Neural crest cell (in vitro differentiated cells): Measurements from ENCODE around the gene S100A6. TPM values are rescaled to one million over a fixed set of nuclear protein-coding genes. Genes with fewer than 3 reads are reported as not detected.
"Not testable (repeated sequence)": the region's sequence is repeated elsewhere in the genome, so short reads cannot be mapped to it uniquely, and the experiment has no call there.

Source experiments
- DNase-seq: peaks from one replicate; pipeline ENCODE4 v3.0.0; 2021; ENCODE audit warnings: low read depth, mixed read lengths, low spot score
- H3K27ac Mint-ChIP-seq: one replicate; pipeline ENCODE4 v1.8.0; 2021; ENCODE audit warnings: mild to moderate bottlenecking, mixed read lengths; ENCODE audit not compliant: unreplicated experiment
- H3K27me3 Mint-ChIP-seq: 2 replicates; pipeline ENCODE4 v1.8.0; 2021; ENCODE audit warnings: low read depth, mild to moderate bottlenecking, mixed read lengths
- H3K36me3 Mint-ChIP-seq: 2 replicates; pipeline ENCODE4 v1.8.0; 2021; ENCODE audit warnings: low read depth, mild to moderate bottlenecking, mixed read lengths
- H3K4me1 Mint-ChIP-seq: 2 replicates; pipeline ENCODE4 v1.8.0; 2021; ENCODE audit warnings: mixed read lengths
- H3K4me3 Mint-ChIP-seq: one replicate; pipeline ENCODE4 v1.8.0; 2021; ENCODE audit warnings: mild to moderate bottlenecking, mixed read lengths
- H3K9me3 Mint-ChIP-seq: 2 replicates; pipeline ENCODE4 v1.8.0; 2021; ENCODE audit warnings: mixed read lengths
- CTCF ChIP-seq: fragments of 200-600 bp; sonication (generic); conservative IDR thresholded peaks from 2 replicates; pipeline ENCODE4 v1.5.0; 2021; ENCODE audit warnings: antibody characterized with exemption, mild to moderate bottlenecking
- total RNA-seq: library from RNA; stranded (reverse); gene quantifications from 2 replicates; pipeline ENCODE4 v1.2.1, GENCODE V29; 2021

Gene S100A6
- total RNA-seq, 1 donor from 2014 or later: not detected

- H3K36me3 Mint-ChIP-seq: no peaks in the 10 kb centered on the region
- H3K4me3 Mint-ChIP-seq: no peak overlapping the region
- H3K4me1 Mint-ChIP-seq: peaks cover 12% of the 10 kb centered on the region
- H3K9me3 Mint-ChIP-seq: no peaks in the 10 kb centered on the region
- no peak for TF ChIP-seq CTCF
- no peak overlapping the region for H3K27ac Mint-ChIP-seq
- H3K27me3 Mint-ChIP-seq: no peaks in the 10 kb centered on the region
- no peak for DNase-seq
These were observed 42.7 kb upstream of the S100A6 start for GRCh38 chr1:153578490-153578889.

GRCh38 chr1:153577624-153578051, 41.8 kb upstream of the S100A6 start:
- no peak overlapping the region for H3K27ac Mint-ChIP-seq
- no peak for DNase-seq
- H3K27me3 Mint-ChIP-seq: no peaks in the 10 kb centered on the region
- no peaks in the 10 kb centered on the region for H3K36me3 Mint-ChIP-seq
- H3K9me3 Mint-ChIP-seq: no peaks in the 10 kb centered on the region
- no peak for TF ChIP-seq CTCF
- H3K4me1 Mint-ChIP-seq: peaks cover 17% of the 10 kb centered on the region
- H3K4me3 Mint-ChIP-seq: no peak overlapping the region

DNA sequence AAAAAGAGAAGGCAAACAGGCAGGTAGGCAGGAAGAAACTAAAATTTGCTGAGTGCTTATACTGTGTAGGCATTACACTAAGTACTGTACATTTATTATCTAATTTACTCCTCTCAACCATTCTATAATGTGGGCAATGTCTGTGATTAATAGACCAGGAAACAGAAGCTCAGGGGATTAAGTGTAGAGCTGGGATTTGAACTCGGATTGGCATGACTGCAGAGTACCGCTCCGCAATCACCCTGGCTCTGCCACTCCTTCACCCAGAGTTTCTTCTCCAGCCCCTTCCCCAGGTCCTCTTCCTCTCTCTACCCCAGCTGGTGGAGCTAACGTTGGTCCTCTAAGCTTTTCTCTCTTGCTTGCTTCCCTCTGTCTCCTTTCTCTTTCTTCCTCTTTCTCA, 41.3 kb upstream of the S100A6 start:
- Mint-ChIP-seq H3K9me3 (no peaks in the 10 kb centered on the region), H3K27me3 (no peaks in the 10 kb centered on the region), H3K27ac (no peak overlapping the region), H3K4me3 (no peak overlapping the region), H3K36me3 (no peaks in the 10 kb centered on the region), H3K4me1 (peaks cover 19% of the 10 kb centered on the region)
- no peak for DNase-seq
- no peak for TF ChIP-seq CTCF

- peaks cover 26% of the 10 kb centered on the region for H3K4me1 Mint-ChIP-seq
- not testable (repeated sequence) for H3K9me3 Mint-ChIP-seq, H3K4me3 Mint-ChIP-seq, H3K27ac Mint-ChIP-seq, DNase-seq, H3K27me3 Mint-ChIP-seq, H3K36me3 Mint-ChIP-seq
These were observed 39.7 kb upstream of the S100A6 start for GRCh38 chr1:153575497-153575896.

DNA sequence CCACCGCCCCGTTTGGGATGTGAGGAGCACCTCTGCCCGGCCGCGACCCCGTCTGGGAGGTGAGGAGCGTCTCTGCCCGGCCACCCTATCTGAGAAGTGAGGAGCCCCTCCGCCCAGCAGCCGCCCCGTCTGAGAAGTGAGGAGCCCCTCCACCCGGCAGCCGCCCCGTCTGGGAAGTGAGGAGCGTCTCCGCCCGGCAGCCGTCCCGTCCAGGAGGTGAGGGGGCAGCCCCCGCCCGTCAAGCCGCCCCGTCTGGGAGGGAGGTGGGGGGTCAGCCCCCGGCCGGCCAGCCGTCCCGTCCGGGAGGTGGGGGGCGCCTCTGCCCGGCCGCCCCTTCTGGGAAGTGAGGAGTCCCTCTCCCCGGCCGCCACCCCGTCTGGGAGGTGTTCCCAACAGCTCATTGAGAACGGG, 39.3 kb upstream of the S100A6 start:
- H3K4me3 Mint-ChIP-seq, H3K9me3 Mint-ChIP-seq, H3K36me3 Mint-ChIP-seq, H3K27ac Mint-ChIP-seq, H3K27me3 Mint-ChIP-seq, DNase-seq: not testable (repeated sequence)
- peaks cover 26% of the 10 kb centered on the region for H3K4me1 Mint-ChIP-seq

GRCh38 chr1:153573351-153573750, 37.6 kb upstream of the S100A6 start:
- Mint-ChIP-seq H3K27me3 (no peaks in the 10 kb centered on the region), H3K27ac (no peak overlapping the region), H3K4me1 (peaks cover 37% of the 10 kb centered on the region), H3K9me3 (no peaks in the 10 kb centered on the region), H3K4me3 (no peak overlapping the region), H3K36me3 (no peaks in the 10 kb centered on the region)
- DNase-seq: no peak
- TF ChIP-seq CTCF: no peak

DNA sequence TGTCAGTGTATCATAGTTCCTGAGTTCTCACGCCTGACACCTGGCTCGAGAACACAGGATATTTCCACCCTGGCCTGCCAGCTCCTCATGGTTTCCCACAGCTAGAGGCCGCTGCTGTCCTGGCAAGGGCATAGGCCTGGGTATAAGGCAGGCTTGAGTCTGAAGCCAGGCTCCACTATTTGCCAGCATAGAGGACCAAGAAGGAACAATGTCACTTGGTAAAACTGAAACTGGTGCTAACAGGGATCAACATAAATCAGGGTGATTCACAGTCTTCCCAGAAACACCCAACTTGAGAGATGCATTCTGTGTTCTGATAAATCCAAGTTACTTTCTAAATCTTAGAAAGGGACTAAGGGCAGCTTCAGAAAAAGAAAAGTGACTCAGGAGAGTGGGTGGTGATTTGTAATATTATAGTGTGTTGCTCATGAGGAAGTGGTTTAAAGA, 36.8 kb upstream of the S100A6 start:
- Mint-ChIP-seq H3K27ac (no peak overlapping the region), H3K4me1 (peaks cover 37% of the 10 kb centered on the region), H3K36me3 (no peaks in the 10 kb centered on the region), H3K4me3 (no peak overlapping the region), H3K9me3 (no peaks in the 10 kb centered on the region), H3K27me3 (no peaks in the 10 kb centered on the region)
- peak; percentile 62 for TF ChIP-seq CTCF
- peak; percentile 36 for DNase-seq
